HG03571 (cell line): Measurements from ENCODE around the gene BBS9.
"Not testable (repeated sequence)": the region's sequence is repeated elsewhere in the genome, so short reads cannot be mapped to it uniquely, and the experiment has no call there.

ENCODE experiments used
- ATAC-seq: cut with Tn5 transposase; IDR thresholded peaks from one replicate; pipeline ENCODE4 v1.9.1; 2021; ENCODE audit not compliant: unreplicated experiment

BBS9 gene

GRCh38 chr7:33485747-33486493, 356.6 kb downstream of the BBS9 start:
- ATAC-seq: no peak

DNA sequence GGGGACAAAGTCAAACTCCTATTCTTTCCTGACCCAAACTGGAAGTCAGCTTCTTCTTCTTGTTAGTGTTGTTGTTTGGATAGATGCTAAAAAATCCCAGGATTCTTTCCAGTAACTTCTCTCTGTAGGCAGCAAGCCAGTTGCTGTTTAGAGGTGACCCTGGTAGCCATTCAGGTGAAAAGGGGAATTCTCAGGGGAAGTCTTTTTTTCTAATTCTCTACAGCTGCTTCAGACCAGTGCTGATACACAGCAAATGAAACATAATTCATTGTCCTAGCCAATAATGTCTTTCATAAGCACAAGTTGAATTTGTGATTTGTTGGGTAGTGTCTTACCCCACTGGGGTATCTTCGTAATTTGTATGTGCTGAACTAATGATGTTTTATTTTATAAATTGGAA, 357.3 kb downstream of the BBS9 start:
- ATAC-seq: no peak

GRCh38 chr7:33487998-33488682, 358.8 kb downstream of the BBS9 start:
- no peak for ATAC-seq

GRCh38 chr7:33494474-33494873, 365.1 kb downstream of the BBS9 start:
- ATAC-seq: no peak

DNA sequence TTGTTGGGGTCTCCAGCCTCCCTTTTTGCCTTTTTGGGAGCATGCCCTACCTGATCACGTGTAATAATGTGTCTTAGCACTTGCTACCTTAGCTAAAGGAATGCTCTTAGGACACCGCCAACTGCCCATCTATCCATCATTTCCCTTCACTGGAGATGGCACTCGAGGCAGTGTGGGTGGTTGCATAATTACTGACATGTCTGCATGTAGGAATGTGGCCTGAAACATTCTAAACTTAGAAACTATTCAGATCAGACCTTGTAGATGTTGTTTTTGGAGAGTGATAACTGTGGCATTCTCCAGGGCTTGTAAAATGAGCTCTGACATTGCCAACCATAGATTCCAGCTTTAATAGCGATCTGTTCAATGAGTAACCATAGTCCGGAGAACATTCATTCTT, 365.8 kb downstream of the BBS9 start:
- ATAC-seq: no peak

- no peak for ATAC-seq
Measured at GRCh38 chr7:33497051-33497450, 367.7 kb downstream of the BBS9 start.

DNA sequence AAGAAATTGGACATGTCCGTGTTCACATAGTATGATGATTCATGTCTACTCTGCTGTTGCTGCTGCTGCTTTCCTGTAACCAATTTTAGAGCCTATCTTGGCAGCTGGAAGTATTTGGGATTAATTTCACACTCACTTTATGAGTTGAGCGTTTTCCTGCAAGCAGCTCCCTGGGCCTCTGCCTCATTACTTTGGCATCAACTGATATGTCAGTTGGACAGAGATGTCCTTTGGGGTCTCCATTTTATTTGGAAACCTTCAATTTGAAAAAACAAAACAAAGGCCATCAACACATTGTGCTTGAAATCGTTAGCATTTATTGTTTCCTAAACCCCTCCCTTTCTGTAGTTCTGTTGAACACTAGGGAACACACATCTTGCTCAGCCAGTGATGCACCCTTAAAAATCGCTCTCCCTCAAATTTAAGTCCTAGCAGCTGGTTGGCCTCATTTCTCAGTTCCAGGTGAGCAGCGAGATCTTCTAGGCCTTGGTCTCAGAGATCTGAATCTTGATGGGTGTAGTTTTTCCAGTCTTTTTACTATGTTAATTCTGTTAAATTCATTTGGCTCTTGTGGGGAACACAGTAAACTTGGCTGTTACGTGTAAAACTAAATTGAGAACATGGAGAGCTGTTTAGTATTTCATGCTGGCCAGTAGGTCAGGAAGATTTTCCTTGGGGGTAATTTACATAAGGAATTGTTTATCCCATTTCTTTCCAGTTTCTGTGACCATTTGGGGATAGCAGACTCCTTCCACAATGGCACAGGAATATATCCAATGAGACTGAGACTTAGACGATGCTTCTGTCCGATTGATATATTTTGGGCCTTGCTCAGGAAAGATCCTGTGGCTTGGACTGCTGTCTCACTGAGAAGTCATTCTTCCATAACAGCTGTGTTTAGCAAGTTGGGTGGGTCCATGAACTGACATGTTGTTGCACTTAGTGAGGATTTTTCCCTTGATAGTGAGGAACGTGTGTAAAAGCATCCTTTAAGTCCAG, 371.6 kb downstream of the BBS9 start:
- ATAC-seq: no peak

- ATAC-seq: no peak
Measured at GRCh38 chr7:33503014-33503413, 373.6 kb downstream of the BBS9 start.

DNA sequence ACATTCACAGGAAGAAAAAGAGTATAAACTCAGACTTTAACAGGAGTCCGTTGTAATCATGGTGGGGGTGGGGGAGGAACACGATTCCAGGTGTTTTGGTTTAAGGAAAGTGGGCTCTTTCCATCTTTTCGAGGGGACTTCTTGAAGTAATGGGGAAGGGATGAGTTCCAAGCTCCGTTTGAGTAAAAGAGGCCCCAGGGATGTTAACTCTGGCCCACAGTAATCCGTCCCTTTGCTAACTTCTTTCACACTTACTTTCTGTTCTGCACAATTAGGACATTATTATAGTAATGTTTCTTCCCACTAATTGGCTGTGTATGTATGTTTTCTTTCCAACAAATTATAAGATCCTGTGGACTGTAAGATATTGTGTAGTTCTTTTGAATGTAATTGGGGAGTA, 374.4 kb downstream of the BBS9 start:
- no peak for ATAC-seq

DNA sequence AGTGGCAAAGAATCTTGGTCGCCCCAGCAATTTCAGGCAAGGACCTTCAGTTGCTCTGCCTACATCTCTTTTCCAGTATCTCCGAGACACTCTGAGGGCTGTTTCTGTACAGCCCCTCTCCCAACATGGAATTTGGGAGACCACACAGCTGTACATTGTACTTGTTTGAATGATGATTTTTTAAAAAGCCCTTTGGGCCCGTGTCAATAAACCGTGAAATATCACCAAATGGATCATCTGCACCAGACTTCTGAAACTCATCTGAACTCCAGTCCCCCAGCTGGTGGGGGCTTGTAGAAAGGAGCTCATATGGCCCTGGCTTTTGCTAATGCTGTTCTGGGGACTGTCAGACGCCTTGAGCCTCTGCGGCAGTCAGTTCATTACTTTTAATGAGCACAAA, 374.9 kb downstream of the BBS9 start:
- ATAC-seq: no peak

GRCh38 chr7:33509206-33509605, 379.8 kb downstream of the BBS9 start:
- ATAC-seq: no peak

- ATAC-seq: no peak
Measured at GRCh38 chr7:33511778-33512177, 382.4 kb downstream of the BBS9 start.

DNA sequence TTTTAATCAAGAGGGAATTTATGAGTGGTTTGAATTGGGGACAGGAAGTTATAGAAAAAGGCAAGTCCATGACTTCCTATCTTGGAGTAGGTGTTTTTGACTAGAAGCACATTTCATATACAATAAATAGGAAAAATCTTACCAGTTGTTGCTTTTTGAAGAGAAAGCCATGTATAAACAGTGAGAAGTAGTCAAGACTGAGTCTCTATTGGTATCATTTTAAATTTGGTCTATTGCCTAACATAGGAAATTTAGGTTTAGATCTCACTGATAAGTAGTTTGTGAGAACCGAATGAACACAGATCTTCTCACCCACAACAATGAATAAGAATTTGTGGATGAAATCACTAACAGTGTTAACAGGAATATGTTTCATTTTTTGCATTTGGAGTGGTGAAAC, 387.2 kb downstream of the BBS9 start:
- no peak for ATAC-seq

- no peak for ATAC-seq
Measured at GRCh38 chr7:33517191-33517590, 387.8 kb downstream of the BBS9 start.

- ATAC-seq: not testable (repeated sequence)
Measured at GRCh38 chr7:33527008-33527407, 397.6 kb downstream of the BBS9 start.

DNA sequence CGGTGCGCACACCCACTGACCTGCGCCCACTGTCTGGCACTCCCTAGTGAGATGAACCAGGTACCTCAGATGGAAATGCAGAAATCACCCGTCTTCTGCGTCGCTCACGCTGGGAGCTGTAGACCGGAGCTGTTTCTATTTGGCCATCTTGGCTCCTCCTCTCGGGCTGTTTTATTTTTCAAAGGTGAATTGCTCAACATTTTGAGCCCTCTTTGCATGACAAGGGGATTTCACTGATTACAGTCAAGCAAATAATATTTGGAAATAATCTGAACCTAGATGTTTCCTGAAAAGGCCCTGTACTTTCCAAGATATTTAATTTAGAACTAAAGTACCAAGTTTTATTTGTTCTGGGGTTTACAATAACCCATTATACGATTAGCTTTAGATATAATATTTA, 398.2 kb downstream of the BBS9 start:
- ATAC-seq: not testable (repeated sequence)

DNA sequence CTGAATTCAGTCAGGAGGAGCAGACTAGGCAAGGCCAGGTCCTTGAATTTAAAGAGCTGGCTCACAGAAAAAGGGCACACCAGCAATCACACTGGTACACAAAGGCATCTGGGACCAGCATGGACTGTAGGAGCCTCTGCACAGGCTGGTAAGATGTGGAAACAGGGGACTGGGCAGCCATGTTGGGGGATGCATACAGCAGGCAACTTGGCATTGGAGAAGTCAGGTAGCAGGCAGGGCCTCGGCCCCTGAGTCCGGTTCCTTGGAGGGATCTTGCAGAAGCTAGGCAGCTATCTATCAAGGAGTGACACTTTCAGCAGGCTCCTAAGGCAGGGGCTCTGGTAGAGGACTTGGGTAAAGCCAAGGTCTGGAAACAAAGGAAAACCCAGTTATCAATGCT, 399.7 kb downstream of the BBS9 start:
- ATAC-seq: no peak

DNA sequence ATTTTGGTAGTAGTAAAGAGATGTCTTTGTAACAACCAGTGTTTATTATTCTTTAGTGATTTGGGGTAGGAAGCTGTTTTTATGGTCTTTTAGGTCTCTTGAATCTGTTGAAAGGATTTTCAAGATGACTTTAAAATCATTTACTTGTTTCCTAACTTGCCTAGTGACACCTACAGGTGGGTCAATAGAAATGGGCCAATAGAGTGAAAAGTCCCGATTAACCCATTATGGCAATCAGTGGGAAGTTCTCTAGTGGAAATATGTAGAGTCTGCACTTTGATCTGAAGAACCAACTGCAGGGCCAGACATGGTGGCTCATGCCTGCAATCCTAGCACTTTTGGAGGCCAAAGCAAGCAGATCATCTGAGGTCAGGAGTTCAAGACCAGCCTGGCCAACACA, 401.3 kb downstream of the BBS9 start:
- no peak for ATAC-seq

DNA sequence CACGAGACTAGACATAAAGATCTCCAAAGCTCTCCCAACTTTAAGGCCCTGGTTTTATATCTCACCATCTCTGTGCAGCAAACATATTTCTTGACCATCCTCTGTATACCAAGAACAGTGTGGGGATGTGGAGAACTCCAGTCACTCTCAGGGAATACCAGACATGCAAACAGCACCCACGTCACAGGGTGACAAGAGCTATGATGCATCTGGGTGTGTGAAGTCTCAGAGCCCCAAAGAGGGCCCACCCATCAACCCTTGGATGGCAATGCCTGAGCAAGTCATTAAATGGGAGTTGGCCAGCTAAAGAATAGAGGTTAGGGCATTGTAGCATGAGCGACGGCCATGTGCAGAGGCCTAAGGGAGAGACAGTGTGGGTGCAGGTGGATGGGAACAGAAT, 402.5 kb downstream of the BBS9 start:
- no peak for ATAC-seq

GRCh38 chr7:33534833-33535232, 405.5 kb downstream of the BBS9 start:
- ATAC-seq: no peak

DNA sequence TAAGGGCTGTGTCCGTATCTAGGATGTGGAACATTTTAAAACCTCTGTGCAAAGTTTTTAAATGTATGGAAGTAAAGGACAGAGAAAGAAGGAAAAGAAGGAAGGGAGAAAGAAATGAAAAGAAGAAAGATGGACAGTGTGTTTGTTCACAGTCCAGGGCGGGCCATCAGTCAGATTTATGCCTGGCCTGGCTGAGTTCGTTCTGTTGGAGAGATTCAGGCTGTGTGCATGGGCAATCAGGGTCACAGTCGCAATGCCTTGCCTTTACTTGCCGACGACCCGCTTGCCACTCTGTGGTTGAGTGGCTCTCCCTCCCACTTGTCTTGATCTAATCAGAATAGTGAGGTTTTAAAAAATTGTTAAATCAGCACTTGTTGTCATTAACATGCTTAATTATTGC, 406.6 kb downstream of the BBS9 start:
- ATAC-seq: no peak
